Activated CD4-positive, alpha-beta T cell treated with anti-CD3 and anti-CD28 coated beads, Interleukin-2, amount 50 U/mL, for 1 hour (primary cell): ENCODE results near the gene CGB1.
"Not testable (repeated sequence)": the region's sequence is repeated elsewhere in the genome, so short reads cannot be mapped to it uniquely, and the experiment has no call there.

ENCODE experiments used
- DNase-seq: peaks from one replicate; pipeline ENCODE4 v3.0.0-alpha.2; 2020

CGB1 gene

GRCh38 chr19:49057636-49058234, 21.0 kb upstream of the CGB1 start, which contains the start of gene CGB7:
Gene CGB7, minus strand, starts transcription at chr19:49057749. Its CDS starts 2,374 bp downstream, at chr19:49055375.
- peak; percentile 28 for DNase-seq

GRCh38 chr19:49056902-49057596, 20.4 kb upstream of the CGB1 start:
- not testable (repeated sequence) for DNase-seq

GRCh38 chr19:49056101-49056901, 19.6 kb upstream of the CGB1 start:
- DNase-seq: peak; percentile 43

- DNase-seq: not testable (repeated sequence)
These were observed 13.8 kb upstream of the CGB1 start for GRCh38 chr19:49050376-49051033.

- not testable (repeated sequence) for DNase-seq
These were observed 13.1 kb upstream of the CGB1 start for GRCh38 chr19:49049834-49050233.

GRCh38 chr19:49049011-49049410, 12.3 kb upstream of the CGB1 start, which contains the start of gene CGB8:
Gene CGB8, minus strand, starts transcription at chr19:49049111. Its CDS starts 372 bp downstream, at chr19:49048739.
- not testable (repeated sequence) for DNase-seq

GRCh38 chr19:49043548-49043947, 6.9 kb upstream of the CGB1 start, which contains the start of gene CGB5:
Gene CGB5, plus strand, starts transcription at chr19:49043848. Its CDS starts 362 bp downstream, at chr19:49044210.
- not testable (repeated sequence) for DNase-seq

- not testable (repeated sequence) for DNase-seq
These were observed 6.0 kb upstream of the CGB1 start for GRCh38 chr19:49042666-49043065.

- no peak for DNase-seq
These were observed 5.5 kb upstream of the CGB1 start for GRCh38 chr19:49042177-49042576.

GRCh38 chr19:49039736-49040135, 3.0 kb upstream of the CGB1 start:
- DNase-seq: not testable (repeated sequence)

- not testable (repeated sequence) for DNase-seq
These were observed 2.0 kb upstream of the CGB1 start for GRCh38 chr19:49038557-49039276.

GRCh38 chr19:49038111-49038510, 1.4 kb upstream of the CGB1 start:
- DNase-seq: not testable (repeated sequence)

GRCh38 chr19:49031642-49032301, 4.9 kb downstream of the CGB1 start, which contains the start of gene CGB2:
Gene CGB2, plus strand, starts transcription at chr19:49031890. Its CDS starts 206 bp downstream, at chr19:49032096.
- peak; percentile 43 for DNase-seq

- not testable (repeated sequence) for DNase-seq
These were observed 6.4 kb downstream of the CGB1 start for GRCh38 chr19:49030323-49030722.

GRCh38 chr19:49029749-49030148, 6.9 kb downstream of the CGB1 start:
- DNase-seq: not testable (repeated sequence)

GRCh38 chr19:49028686-49029085, 8.0 kb downstream of the CGB1 start:
- DNase-seq: not testable (repeated sequence)

- DNase-seq: not testable (repeated sequence)
These were observed 11.1 kb downstream of the CGB1 start for GRCh38 chr19:49025599-49025998.

GRCh38 chr19:49025088-49025487, 11.6 kb downstream of the CGB1 start:
- not testable (repeated sequence) for DNase-seq

- not testable (repeated sequence) for DNase-seq
These were observed 12.5 kb downstream of the CGB1 start, which contains the start of gene CGB3 for GRCh38 chr19:49024233-49024632. Gene CGB3, minus strand, starts transcription at chr19:49024333. Its CDS starts 362 bp downstream, at chr19:49023971.

GRCh38 chr19:49022116-49022515, 14.6 kb downstream of the CGB1 start:
- DNase-seq: no peak
